Prostate gland (tissue), 2 donors: ENCODE data around the gene CEP85L. TPM values are rescaled to one million over a fixed set of nuclear protein-coding genes. Genes with fewer than 3 reads are reported as not detected.

ENCODE experiments used
- DNase-seq: peaks from one replicate; pipeline ENCODE4 v3.0.0-alpha.2; 2019; ENCODE audit warnings: low spot score
- H3K27ac ChIP-seq, 2 donors: fragments of 200-600 bp; sonication (generic); 2 replicates each; pipeline ENCODE4 v1.5.1; 2017 to 2019
- H3K27me3 ChIP-seq: fragments of 200-600 bp; sonication (generic); replicated peaks from 2 replicates; pipeline ENCODE4 v1.5.1; 2019; ENCODE audit not compliant: insufficient read depth
- H3K36me3 ChIP-seq, 2 donors: fragments of 200-600 bp; sonication (generic); 1 replicate in 1 of 2; 2 replicates in 1 of 2; pipeline versions ENCODE4 v1.5.1 to v1.8.1; 2017 to 2019
- H3K4me1 ChIP-seq: fragments of 200-600 bp; sonication (generic); replicated peaks from 2 replicates; pipeline ENCODE4 v1.5.1; 2019
- H3K4me3 ChIP-seq, 2 donors: fragments of 200-600 bp; sonication (generic); 2 replicates each; pipeline ENCODE4 v1.5.1; 2017 to 2019
- H3K9me3 ChIP-seq: fragments of 200-600 bp; sonication (generic); 2 replicates; pipeline ENCODE4 v1.5.1; 2017
- CTCF ChIP-seq, 4 experiments: fragments of 200-600 bp in 2 of 4; fragments of 450-650 bp in 2 of 4; sonication (generic) in 2 of 4; IDR thresholded peaks; 1 replicate in 3 of 4; 2 replicates in 1 of 4; pipeline ENCODE4 v1.5.1; 2016 to 2019; ENCODE audit warnings: antibody characterized with exemption in 4 of 4, mild to moderate bottlenecking in 2 of 4, moderate library complexity in 2 of 4
- POLR2A ChIP-seq: fragments of 450-650 bp; IDR thresholded peaks from one replicate; pipeline ENCODE4 v1.6.1; 2016; ENCODE audit warnings: antibody characterized with exemption, mild to moderate bottlenecking
- POLR2AphosphoS5 ChIP-seq: sonication (generic); formaldehyde crosslinking; IDR thresholded peaks from one replicate; pipeline ENCODE4 v1.6.1; 2017; ENCODE audit warnings: antibody characterized with exemption
- WGBS: methylation state at CpG from one replicate; pipeline ENCODE4 v1.1.5; 2018; 5-methylcytosine and 5-hydroxymethylcytosine counted together
- intact Hi-C: fragments of 100-400 bp; cut with DNase I; formaldehyde crosslinking; loops from one replicate; pipeline ENCODE4 v1.14.2; 2022
- total RNA-seq, 2 donors: library from RNA; depleted of rRNA; stranded (reverse); fragments of >200 nt; gene quantifications; one replicate each; pipeline ENCODE4 v1.1.0, GENCODE V29; 2016

Gene CEP85L
- total RNA-seq, 2 donors from 2014 or later: 2.7 to 33.5 TPM

- no peaks in the 10 kb centered on the region for H3K27me3 ChIP-seq
- H3K27ac ChIP-seq: no peak overlapping the region
- no peaks in the 10 kb centered on the region for H3K36me3 ChIP-seq
- intact Hi-C loops: no loop called here
- WGBS: 68% methylated on average over 1 of the region's 1 CpG
- H3K4me3 ChIP-seq: no peak overlapping the region
- no peak for TF ChIP-seq POLR2A
- TF ChIP-seq POLR2AphosphoS5: no peak
- TF ChIP-seq CTCF (IDR thresholded peaks at IDR 0.05): no peak
- H3K9me3 ChIP-seq: no peaks in the 10 kb centered on the region
- H3K4me1 ChIP-seq: no peaks in the 10 kb centered on the region
- no peak for DNase-seq
Measured at GRCh38 chr6:118501765-118502164, 149.6 kb downstream of the CEP85L start.

- Histone ChIP-seq H3K4me1 (no peaks in the 10 kb centered on the region), H3K9me3 (no peaks in the 10 kb centered on the region), H3K27me3 (no peaks in the 10 kb centered on the region), H3K4me3 (no peak overlapping the region), H3K27ac (no peak overlapping the region), H3K36me3 (no peaks in the 10 kb centered on the region)
- intact Hi-C loops: no loop called here
- DNase-seq: no peak
- TF ChIP-seq POLR2A: no peak
- no peak for TF ChIP-seq CTCF (IDR thresholded peaks at IDR 0.05)
- TF ChIP-seq POLR2AphosphoS5: no peak
- WGBS: 82% methylated on average over 5 of the region's 5 CpGs
Measured at GRCh38 chr6:118501099-118501498, 150.3 kb downstream of the CEP85L start.

GRCh38 chr6:118500130-118501015, 151.0 kb downstream of the CEP85L start:
- TF ChIP-seq CTCF (IDR thresholded peaks at IDR 0.05) (no peak), POLR2A (no peak), POLR2AphosphoS5 (no peak)
- Histone ChIP-seq H3K27ac (no peak overlapping the region), H3K27me3 (no peaks in the 10 kb centered on the region), H3K36me3 (no peaks in the 10 kb centered on the region), H3K4me3 (no peak overlapping the region), H3K4me1 (no peaks in the 10 kb centered on the region), H3K9me3 (no peaks in the 10 kb centered on the region)
- intact Hi-C loops: no loop called here
- 91% methylated on average over 10 of the region's 10 CpGs for WGBS
- DNase-seq: no peak

GRCh38 chr6:118495485-118496280, 155.7 kb downstream of the CEP85L start:
- H3K4me3 ChIP-seq: no peak overlapping the region
- H3K27ac ChIP-seq: no peak overlapping the region
- DNase-seq: no peak
- intact Hi-C loops: no loop called here
- H3K36me3 ChIP-seq: no peaks in the 10 kb centered on the region
- H3K27me3 ChIP-seq: no peaks in the 10 kb centered on the region
- no peaks in the 10 kb centered on the region for H3K9me3 ChIP-seq
- no peaks in the 10 kb centered on the region for H3K4me1 ChIP-seq
- WGBS: 92% methylated on average over 5 of the region's 5 CpGs
- TF ChIP-seq POLR2A (no peak), POLR2AphosphoS5 (no peak), CTCF (IDR thresholded peaks at IDR 0.05) (no peak)
